Stimulated activated naive CD8-positive, alpha-beta T cell treated with anti-CD3 and anti-CD28 coated beads, Interleukin-15, Interleukin-2, amounts not matched to agents 100 U/mL and 50 U/mL, for 24 hours (primary cell): ENCODE data around the gene SPATA6L.

Experiments
- ATAC-seq: fragments of 150-1000 bp; cut with Tn5 transposase; one replicate; pipeline ENCODE4 v1.10.0; 2021
- DNase-seq: peaks from one replicate; pipeline ENCODE4 v3.0.0; 2021

SPATA6L gene

DNA sequence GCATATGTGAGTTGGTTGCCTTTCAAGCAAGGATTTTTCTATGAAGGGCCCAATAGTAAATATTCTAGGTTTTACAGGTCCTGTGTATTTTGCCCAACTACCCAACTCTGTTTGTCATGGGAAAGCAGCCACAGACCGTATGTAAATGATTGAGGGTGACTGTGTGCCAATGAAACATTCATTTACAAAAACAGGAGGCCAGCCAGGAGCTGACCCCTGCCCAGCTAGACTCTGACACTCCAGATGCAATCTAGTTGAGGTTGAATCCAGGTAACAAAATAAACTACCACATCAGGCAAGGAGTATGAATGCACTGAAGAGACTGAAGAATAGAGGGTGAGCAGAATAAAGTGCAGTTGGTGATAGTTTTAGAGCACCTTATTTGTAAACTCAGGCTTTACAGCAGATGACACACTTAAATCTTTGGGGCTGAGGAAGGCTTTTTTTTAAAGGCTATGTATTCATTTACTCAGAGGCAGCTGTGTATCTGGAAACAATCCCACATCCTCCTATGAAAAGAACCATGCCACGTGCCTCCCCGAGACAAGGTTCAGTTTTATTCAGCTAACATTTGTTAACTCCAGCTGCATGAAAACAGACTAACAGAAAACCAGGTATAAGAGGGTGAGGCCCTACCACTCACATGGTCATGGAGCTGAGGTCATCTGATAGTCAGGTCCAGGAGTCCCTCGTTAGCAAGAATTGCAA, 115.3 kb downstream of the SPATA6L start:
- DNase-seq (no peak), ATAC-seq (no peak)

- no peak for ATAC-seq
- no peak for DNase-seq
These were observed 116.5 kb downstream of the SPATA6L start for GRCh38 chr9:4549751-4550295.

- ATAC-seq: no peak
These were observed 117.2 kb downstream of the SPATA6L start for GRCh38 chr9:4548811-4549725.

More at GRCh38 chr9:4548811-4549725, 117.2 kb downstream of the SPATA6L start:
- peak; percentile 16 for DNase-seq
